ENCODE data around the gene DRD4. TPM values are rescaled to one million over a fixed set of nuclear protein-coding genes. Genes with fewer than 3 reads are reported as not detected.
A peak's percentile ranks its signal among the peaks of the same experiment; 100 is the strongest.

The DRD4 gene
- total RNA-seq, 2 donors from 2014 or later, result 0.68 TPM

- Histone ChIP-seq H3K4me3 (no peak overlapping the region), H3K27ac (no peak overlapping the region), H3K9me3 (no peaks in the 10 kb centered on the region), H3K27me3 (replicated peaks; ENCODE audit: insufficient read depth) (no peaks in the 10 kb centered on the region), H3K36me3 (peaks cover 40% of the 10 kb centered on the region in 2 donors), H3K4me1 (replicated peaks) (peaks cover 7% of the 10 kb centered on the region)
- TF ChIP-seq CTCF (IDR thresholded peaks at IDR 0.05), result no peak
- TF ChIP-seq POLR2AphosphoS5 (IDR thresholded peaks at IDR 0.05), result no peak
- no peak for TF ChIP-seq POLR2A (IDR thresholded peaks at IDR 0.05)
- intact Hi-C loops (cut with DNase I), result no loop called here
- DNase-seq (ENCODE audit: low spot score), result no peak
- WGBS, result 89% methylated on average over 18 of the region's 28 CpGs
Measured at GRCh38 chr11:609341-609811, 27.7 kb upstream of the DRD4 start.

GRCh38 chr11:610146-610801, 26.8 kb upstream of the DRD4 start:
- Histone ChIP-seq H3K9me3 (no peaks in the 10 kb centered on the region), H3K27ac (no peak overlapping the region), H3K4me3 (no peak overlapping the region), H3K27me3 (replicated peaks; ENCODE audit: insufficient read depth) (no peaks in the 10 kb centered on the region), H3K4me1 (replicated peaks) (peaks cover 14% of the 10 kb centered on the region), H3K36me3 (peaks cover 31 to 33% of the 10 kb centered on the region in 2 donors)
- 94% methylated on average over 14 of the region's 18 CpGs for WGBS
- intact Hi-C loops (cut with DNase I), result no loop called here
- no peak for DNase-seq (ENCODE audit: low spot score)
- no peak for TF ChIP-seq CTCF (IDR thresholded peaks at IDR 0.05)
- no peak for TF ChIP-seq POLR2A (IDR thresholded peaks at IDR 0.05)
- no peak for TF ChIP-seq POLR2AphosphoS5 (IDR thresholded peaks at IDR 0.05)

GRCh38 chr11:611001-611996, 25.8 kb upstream of the DRD4 start:
- TF ChIP-seq POLR2A (IDR thresholded peaks at IDR 0.05) (no peak), POLR2AphosphoS5 (IDR thresholded peaks at IDR 0.05) (no peak), CTCF (IDR thresholded peaks at IDR 0.05) (no peak)
- intact Hi-C loops (cut with DNase I), result no loop called here
- H3K27me3 ChIP-seq (replicated peaks; ENCODE audit: insufficient read depth), result no peaks in the 10 kb centered on the region
- WGBS, result 84% methylated on average over 48 of the region's 49 CpGs
- H3K4me1 ChIP-seq (replicated peaks), result peaks cover 15% of the 10 kb centered on the region
- H3K4me3 ChIP-seq, result no peak overlapping the region
- peak overlapping the region in 1 of 2 donors; percentile 12 for H3K27ac ChIP-seq
- DNase-seq (ENCODE audit: low spot score), result no peak
- H3K36me3 ChIP-seq, result peaks cover 23 to 28% of the 10 kb centered on the region in 2 donors
- no peaks in the 10 kb centered on the region for H3K9me3 ChIP-seq

GRCh38 chr11:612201-612960, 24.7 kb upstream of the DRD4 start:
- Histone ChIP-seq H3K27ac (peak overlapping the region in 1 of 2 donors; percentile 12), H3K9me3 (no peaks in the 10 kb centered on the region), H3K36me3 (peaks cover 14 to 24% of the 10 kb centered on the region in 2 donors), H3K4me1 (replicated peaks) (peaks cover 15% of the 10 kb centered on the region), H3K27me3 (replicated peaks; ENCODE audit: insufficient read depth) (no peaks in the 10 kb centered on the region), H3K4me3 (no peak overlapping the region)
- intact Hi-C loops (cut with DNase I), result no loop called here
- 68% methylated on average over 27 of the region's 27 CpGs for WGBS
- DNase-seq (ENCODE audit: low spot score), result no peak
- TF ChIP-seq CTCF (IDR thresholded peaks at IDR 0.05), result peak in 1 of 4 experiments; percentile 15
- no peak for TF ChIP-seq POLR2AphosphoS5 (IDR thresholded peaks at IDR 0.05)
- TF ChIP-seq POLR2A (IDR thresholded peaks at IDR 0.05), result no peak

All from prostate gland (tissue), 2 donors.